NOMO-1 (cell line): ENCODE results near the gene SGPP2.
A peak's percentile ranks its signal among the peaks of the same experiment; 100 is the strongest.
"Not testable (repeated sequence)": the region's sequence is repeated elsewhere in the genome, so short reads cannot be mapped to it uniquely, and the experiment has no call there.

Experiments
- DNase-seq, 2 experiments: peaks; one replicate each; lab custom pipeline; 2025; ENCODE audit not compliant: unreplicated experiment in 2 of 2; lab: John Stamatoyannopoulos, UW

SGPP2 gene

GRCh38 chr2:222424276-222424728 is at the start of gene SGPP2:
TSS of gene SGPP2 (plus strand) at chr2:222424543. CDS start at chr2:222424603, 60 bp downstream.
- DNase-seq, result no peak

- no peak for DNase-seq
These were observed 48.5 kb upstream of the SGPP2 start for GRCh38 chr2:222375798-222376197.

- no peak for DNase-seq
These were observed 43.9 kb upstream of the SGPP2 start for GRCh38 chr2:222380456-222380855.

GRCh38 chr2:222381566-222381965 is 42.8 kb upstream of the SGPP2 start:
- no peak for DNase-seq

- DNase-seq, result no peak
These were observed 41.1 kb upstream of the SGPP2 start for GRCh38 chr2:222383255-222383654.

- peak in 1 of 2 experiments; percentile 14 for DNase-seq
These were observed 32.5 kb upstream of the SGPP2 start for GRCh38 chr2:222391743-222392285.

GRCh38 chr2:222393733-222394267 is 30.5 kb upstream of the SGPP2 start:
- DNase-seq, result no peak

GRCh38 chr2:222398446-222398885 is 25.9 kb upstream of the SGPP2 start:
- DNase-seq, result no peak

GRCh38 chr2:222399038-222399783 is 25.1 kb upstream of the SGPP2 start:
- DNase-seq, result peak in 1 of 2 experiments; percentile 12

GRCh38 chr2:222404151-222404905 is 20.0 kb upstream of the SGPP2 start:
- peak; percentile 40 to 61 for DNase-seq

- no peak for DNase-seq
These were observed 15.7 kb upstream of the SGPP2 start for GRCh38 chr2:222408684-222409083.

GRCh38 chr2:222410534-222410933 is 13.8 kb upstream of the SGPP2 start:
- DNase-seq, result no peak

- DNase-seq, result not testable (repeated sequence)
These were observed 12.0 kb upstream of the SGPP2 start for GRCh38 chr2:222412334-222412733.

GRCh38 chr2:222413295-222413911 is 10.9 kb upstream of the SGPP2 start:
- no peak for DNase-seq

- DNase-seq, result no peak
These were observed 5.6 kb upstream of the SGPP2 start for GRCh38 chr2:222418739-222419138.

- no peak for DNase-seq
These were observed 3.8 kb upstream of the SGPP2 start for GRCh38 chr2:222420508-222420907.

- no peak for DNase-seq
These were observed 2.7 kb upstream of the SGPP2 start for GRCh38 chr2:222421626-222422025.

- DNase-seq, result no peak
These were observed 1.2 kb upstream of the SGPP2 start for GRCh38 chr2:222423186-222423585.

- DNase-seq, result no peak
These were observed 589 bp upstream of the SGPP2 start for GRCh38 chr2:222423632-222424275.
